Dermis blood vessel endothelial cell (primary cell): ENCODE measurements around the gene TRAK1. TPM values are rescaled to one million over a fixed set of nuclear protein-coding genes. Genes with fewer than 3 reads are reported as not detected.

Source experiments
- DNase-seq: peaks from one replicate; pipeline ENCODE4 v3.0.0; 2010
- total RNA-seq: library from RNA; depleted of rRNA; stranded (reverse); fragments of >200 nt; gene quantifications from 2 replicates; pipeline ENCODE4 v1.2.3, GENCODE V29; 2014

Gene TRAK1
- total RNA-seq, 1 donor from 2014 or later: 52.1 TPM

DNA sequence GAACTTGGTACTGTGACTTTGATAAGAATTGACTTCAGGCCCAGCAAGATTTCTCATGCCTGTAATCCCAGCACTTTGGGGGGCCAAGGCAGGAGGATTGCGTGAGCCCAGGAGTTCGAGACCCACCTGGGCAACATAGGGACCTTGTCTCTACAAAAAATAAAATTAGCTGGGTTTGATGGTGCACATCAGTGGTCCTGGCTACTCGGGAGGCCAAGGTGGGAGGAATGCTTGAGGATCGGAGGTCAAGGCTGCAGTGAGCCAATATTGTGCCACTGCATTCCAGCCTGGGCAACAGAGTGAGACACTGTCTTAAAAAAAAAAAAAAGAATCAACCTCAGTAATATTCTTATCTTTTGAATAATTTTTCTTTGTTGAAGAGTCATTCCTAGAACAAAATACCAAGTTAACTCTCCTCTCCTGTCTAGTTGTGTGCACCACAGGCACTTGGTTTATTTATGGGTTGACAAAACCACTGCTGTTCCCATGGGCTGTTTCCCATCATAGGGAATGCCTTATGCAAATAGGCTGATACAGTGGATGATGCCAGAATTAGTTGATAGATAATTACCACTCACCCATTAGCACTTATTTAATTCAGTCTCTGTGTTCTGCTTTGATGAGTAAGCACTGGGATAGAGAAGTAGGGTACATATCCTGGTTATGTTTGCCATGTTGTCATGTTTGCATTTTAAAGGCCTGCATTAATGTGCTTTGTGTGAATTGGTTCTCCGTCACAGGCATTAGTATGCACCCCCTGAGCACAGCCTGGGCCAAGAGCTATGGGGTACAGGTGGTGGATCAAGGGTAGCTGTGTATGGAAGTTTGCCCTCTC, 32.9 kb downstream of the TRAK1 start:
- DNase-seq: no peak

DNA sequence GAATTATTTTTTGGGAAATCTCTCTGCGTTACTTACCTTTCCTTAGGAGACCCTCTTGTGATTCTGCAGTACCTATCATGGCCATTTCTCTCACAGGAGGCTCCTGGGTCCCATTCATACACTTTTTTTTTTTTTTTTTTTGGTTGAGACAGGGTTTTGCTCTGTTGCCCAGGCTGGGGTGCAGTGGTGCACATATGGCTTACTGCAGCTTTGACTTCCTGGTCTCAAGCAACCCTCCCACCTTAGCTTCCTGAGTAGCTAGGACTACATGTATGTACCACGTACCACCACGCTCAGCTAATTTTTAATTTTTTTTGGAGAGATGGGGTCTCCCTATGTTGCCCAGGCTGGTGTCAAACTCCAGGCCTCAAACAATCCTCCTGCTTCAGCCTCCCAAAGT, 36.1 kb downstream of the TRAK1 start:
- DNase-seq: no peak

DNA sequence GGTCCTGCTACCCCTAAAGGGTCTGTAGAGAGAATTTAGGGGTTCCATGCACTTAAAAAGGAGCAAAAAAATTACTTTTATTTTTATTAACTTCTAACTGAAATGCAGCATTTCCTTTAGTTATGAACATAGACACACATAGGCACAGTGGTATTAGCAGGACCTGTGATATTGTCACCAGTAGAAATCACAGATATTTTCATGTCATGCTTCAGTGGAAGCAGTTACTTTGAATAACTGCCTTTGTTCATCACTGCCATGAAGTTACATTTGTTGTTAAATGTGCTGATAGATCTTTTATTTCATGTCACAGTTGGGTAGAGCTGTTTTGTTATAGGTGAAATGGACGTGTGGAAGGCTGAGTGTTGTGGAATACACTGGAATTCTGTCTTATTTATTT, 37.4 kb downstream of the TRAK1 start:
- DNase-seq: no peak

DNA sequence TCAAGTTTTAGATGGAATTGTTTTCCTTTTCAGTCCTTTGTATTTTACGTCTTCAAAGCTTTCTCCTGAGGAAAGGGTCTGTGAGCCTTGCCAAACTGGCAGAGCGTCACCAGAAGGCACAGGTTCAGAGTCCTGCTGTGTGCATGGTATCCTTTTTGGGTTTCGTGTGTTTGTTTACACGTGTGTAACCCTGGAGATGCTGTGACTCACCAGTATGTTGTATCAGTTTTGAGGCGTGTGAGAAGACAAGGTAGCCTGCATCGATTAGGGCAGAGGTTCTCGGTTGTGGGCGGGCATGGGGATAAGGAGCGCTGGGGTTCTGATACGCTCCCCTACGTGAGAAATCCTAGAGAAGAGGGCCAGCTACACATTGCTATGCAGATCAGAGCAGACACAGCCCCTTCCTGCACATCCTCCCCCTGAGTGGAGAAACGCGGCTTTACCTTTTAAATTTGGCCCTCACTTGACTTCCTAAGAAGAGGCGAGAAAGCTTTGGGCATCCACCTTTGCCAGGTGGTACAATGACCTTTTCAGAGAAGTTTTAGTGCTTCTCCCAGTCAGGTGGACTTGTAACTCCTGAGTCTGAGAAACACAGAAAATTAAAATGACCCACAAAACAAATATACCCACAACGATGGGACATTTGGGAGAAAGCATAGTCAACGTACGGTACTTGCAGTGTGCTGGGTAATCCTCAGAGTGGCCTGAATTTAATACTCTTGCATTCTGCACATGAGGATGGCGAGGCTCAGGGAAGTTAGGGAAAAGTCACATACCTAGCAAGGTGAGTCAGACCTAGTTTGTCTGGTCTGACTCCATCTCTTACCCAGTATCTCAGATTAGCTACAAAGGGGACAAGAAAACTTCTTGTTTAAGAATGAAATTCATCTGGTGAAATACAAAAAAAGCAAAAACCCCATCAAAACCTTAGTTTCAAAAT, 38.1 kb downstream of the TRAK1 start:
- peak; percentile 21 for DNase-seq

DNA sequence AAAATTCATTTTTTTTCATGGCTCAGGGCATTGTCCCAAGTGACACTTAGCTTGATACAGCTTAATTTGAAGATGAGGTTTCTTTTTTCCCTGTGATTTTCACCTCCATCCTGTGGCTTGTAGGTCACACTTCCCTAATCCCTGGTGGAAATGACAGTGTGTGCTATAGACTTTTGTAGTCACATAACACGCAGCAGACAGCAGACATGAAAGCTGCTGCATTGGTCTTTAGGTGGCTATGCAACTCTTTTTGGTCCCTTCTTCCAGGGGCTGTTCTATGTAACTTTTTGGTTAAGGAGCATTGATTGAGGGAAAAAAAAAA, 38.8 kb downstream of the TRAK1 start:
- DNase-seq: no peak

DNA sequence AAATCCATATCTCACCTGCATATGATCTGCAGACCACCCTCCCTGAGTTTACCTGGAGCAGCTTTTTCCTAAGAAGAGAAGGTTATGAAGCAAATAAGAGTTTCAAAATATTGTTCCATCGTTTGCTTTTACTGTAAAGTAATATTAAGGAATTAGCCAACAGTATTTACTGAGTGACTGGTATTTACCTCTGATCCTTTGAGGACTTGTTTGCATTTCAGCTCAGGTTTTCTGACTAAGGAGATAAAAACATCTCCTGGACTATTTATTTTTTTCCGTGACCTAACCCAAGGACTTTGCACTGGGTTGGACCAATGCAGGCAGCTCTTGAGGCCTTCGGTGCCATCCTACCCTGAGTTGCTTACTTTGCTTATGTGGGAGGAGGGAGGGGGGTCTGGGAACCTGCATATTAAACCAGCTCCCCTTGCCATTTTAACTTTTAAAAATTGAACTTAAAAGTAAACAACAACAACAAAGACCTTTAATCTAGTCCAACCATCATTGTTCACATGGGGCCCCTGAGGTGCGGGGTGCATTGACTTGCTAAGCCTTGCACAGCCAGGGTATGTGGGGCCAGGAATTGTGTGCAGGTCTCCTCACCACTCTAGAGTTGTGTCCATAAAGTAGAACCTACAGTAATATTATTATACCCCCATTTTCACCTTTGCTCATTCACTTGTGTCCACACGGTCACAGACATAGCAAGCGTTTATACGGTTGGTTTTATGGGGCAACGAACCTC, 39.3 kb downstream of the TRAK1 start:
- no peak for DNase-seq

DNA sequence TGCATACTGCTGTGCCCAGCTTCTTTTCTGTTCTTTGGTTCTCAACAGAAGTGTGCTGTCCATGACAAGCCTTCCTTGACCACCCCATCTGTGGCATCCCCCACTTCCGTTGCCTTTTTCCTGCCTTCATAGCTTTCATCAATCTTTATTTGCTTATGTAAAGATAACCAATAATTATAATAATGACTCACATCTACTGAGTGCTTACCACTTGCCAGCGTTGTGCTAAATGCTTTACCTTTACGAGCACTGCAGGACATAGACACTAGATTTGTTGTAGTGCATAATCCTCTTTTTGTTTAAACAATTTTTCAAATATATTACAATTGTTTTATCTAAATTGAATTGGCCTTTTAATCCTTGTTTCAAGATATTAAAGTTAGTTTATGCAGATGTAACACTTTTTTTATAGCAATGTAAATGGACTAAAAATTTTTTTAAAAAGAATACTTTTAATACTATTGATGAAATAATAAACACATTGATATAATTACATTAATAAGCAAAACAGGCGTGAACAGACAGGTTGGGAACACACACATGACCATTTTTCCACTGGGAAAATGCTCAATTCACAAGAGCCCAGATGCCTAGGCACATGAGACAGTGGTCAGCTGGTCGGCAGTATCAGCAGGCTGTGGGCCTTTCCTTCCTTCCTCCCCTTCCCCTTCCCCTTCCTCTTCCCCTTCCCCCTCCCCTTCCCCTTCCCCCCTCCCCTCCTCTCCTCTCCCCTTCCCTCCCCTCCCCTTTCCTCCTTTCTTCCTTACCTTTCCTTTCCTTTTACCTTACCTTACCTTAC, 42.5 kb downstream of the TRAK1 start:
- DNase-seq: no peak

DNA sequence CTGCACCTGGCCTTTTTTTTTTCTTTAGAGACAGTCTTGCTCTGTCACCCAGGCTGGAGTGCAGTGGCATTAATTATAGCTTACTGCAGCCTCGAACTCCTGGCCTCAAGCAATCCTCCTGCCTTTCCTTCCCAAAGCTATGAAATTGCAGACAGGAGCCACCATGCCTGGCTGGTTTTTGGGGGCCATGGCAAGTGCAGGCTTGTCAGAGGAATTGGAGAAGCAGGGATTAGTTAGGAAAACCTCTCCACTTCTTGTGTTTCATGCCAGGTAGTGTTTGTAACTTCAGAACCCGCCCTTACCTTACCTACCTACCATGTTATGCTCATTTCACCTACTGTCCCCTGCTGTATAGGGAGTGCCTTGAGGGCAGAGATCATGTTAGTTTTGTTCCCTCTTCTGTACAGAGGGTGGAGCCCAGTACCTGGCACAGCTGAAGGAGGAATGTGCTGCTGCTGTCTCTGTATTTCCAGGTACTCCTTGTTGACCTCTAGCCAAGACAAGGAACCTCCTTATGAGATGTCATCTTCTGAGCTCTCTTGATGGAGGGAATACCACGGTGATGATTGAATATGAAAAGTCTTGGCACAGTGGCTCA, 43.8 kb downstream of the TRAK1 start:
- DNase-seq: no peak

DNA sequence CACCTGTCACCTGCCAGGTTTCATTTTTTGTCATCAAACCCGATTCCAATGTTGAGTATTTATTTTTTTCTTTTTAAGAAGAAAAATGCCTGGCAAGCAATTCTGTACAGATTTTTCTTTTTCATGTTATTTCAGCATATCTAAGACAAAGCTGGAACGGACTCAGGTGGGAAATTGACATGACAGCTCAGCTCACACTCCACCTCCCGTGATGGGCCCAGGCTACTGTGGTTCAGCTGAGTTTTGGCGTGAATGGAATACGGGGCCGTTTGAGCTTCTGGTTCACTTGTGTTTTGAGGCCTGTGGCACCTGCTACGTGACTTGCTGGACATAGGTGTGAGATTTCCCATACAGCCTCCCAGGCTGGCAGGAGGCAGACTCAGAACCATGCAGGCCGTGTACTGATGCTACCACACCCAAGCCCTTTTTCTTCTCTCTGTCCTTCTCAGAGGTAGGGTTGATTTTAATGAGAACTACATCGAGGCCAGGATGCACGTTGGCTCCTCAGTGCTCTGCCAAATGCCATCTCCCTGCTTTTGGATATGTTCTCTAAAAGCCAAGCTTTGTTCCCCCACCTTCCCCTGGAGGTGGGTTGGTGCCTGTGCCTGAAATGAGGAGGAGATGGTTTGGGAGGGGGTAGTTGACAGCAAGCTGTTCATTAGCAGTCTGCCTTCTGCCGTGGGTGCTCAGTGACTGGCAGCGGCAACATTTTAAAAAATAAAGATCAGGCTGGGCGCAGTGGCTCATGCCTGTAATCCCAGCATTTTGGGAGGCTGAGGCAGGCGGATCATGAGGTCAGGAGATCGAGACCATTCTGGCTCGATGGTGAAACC, 48.7 kb downstream of the TRAK1 start:
- DNase-seq: no peak

DNA sequence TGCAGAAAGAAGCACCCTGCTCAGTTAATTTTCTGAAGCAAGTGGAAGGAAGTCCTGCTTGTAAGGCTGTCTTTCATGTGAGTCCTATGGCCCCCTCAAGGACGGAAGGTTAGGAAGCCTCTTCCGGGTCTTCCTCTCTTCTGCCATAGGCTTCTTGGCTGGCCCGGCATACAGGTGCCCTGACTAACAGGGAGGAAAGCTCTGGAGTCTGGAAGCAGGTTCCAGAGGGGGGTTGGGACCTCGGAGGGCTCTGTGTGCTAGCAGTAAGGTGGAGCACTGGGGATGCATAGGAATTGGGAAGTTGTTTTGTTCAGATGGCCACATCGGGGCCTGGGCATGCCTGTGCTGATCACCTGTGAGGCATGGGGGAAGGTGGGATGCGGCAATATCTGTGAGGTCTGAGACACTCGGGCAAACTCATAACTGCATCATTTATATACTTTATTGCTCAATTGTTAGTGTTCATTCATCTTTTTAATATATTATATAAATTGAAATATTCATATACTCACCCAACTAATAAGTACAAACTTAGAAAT, 49.6 kb downstream of the TRAK1 start:
- no peak for DNase-seq

DNA sequence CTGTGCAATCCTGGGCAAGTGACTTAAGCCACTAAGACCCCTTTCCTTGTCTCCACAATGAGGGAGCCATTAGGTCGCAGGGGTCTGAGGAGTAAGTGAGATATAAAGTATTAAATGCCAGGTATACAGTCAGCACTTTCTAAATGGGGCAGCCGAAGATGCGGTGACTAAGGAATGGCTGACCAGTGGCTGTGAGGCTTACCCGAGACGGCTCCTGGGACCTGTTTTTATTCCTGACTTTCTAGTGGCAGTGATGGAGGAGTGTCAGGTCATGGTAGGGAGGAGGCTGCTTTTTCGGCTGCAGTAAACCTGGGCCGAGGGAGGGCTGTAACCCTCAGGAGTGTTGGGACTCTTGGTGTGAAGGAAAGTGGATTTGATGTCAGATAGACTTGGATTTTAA, 52.3 kb downstream of the TRAK1 start:
- DNase-seq: no peak

DNA sequence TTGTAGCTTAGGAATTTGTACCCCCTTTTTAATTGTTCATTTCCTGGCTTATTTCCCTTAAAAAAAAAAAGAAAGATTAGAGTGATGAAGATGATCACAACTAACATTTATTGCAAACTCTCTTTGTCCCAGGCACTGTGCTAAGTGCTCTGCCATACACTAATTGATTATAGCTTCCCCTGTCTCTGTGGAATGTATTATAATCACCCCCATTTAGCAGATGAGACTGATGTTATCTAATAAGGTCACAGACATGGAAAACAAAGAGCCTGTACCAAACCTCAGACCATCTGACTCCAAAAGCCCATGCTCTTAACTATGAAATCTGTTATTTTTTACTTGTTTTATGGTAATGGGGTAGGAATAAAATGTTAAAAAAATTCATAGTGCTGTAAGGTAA, 53.1 kb downstream of the TRAK1 start:
- DNase-seq: no peak

DNA sequence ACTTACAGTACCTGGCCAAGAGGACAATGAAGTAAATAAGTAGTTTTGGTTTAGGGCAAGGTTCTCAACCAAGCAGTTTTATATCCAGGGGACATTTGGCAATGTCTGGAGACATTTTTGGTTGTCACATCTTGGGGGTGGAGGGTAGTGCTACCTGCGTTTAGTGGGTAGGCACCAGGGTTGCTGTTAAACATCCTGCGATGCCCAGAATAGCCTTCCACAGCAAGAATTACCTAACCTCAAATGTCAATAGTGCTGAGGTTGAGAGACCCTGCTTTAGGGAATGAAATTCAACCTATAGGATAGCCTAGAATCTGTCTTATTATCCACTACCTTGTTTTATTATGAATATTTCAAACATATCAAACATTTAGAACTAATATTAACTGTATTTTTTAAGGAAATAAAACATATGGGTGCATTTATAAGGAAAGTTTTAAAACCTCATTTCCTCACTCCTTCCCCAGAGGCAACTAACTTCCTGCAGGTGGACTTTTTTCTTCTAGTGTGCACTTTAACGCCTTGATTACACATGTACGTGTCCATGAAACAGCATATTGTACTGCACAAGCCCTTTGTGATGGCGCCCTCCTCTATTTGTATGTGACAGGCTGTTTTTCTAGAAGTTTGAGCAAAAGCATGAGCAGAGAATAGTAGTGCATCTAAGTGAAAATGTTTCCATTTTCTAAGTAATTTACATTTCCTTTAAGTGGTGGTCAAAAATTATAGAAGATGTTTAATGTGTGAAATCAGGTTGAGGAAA, 57.1 kb downstream of the TRAK1 start:
- no peak for DNase-seq

DNA sequence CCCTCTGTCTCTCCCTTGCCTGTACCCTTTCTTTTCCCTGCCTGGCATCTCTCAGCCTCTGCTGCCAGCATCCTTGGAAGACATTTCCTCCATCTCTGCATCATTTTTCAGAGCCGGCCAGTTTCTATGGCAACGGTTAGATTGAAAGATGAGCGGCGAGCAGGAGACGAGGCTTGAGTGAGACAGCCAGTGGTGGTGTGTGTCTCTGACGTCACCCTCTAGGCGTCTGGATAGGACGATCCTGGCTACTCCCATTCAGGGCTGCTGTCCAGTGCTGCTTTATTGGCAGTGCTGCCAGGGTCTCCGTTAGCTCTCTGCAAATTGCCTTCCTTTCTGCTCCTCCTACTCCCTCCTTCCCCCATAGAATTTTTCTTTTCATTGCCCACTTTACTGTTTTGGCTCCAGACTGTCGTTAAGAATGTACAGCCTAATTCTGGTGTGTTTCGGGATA, 57.9 kb downstream of the TRAK1 start:
- peak; percentile 67 for DNase-seq

DNA sequence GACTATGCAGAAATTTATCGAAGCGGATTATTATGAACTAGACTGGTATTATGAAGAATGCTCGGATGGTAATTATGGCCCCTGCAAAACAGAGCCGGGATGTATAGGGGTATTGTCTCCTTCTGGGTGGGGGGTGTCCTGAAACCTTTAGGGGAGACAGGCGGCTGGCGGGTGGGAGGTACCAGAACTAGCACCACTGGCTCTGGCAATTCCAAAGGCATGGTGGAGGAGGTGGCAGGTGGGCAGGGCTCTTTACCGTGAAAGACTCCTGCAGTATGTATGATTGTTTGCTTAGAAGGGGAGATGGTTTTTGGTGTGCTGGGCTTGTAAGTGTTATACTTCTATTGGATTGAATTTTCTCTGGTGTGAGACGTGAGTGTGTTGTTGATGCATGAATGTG, 58.4 kb downstream of the TRAK1 start:
- no peak for DNase-seq

DNA sequence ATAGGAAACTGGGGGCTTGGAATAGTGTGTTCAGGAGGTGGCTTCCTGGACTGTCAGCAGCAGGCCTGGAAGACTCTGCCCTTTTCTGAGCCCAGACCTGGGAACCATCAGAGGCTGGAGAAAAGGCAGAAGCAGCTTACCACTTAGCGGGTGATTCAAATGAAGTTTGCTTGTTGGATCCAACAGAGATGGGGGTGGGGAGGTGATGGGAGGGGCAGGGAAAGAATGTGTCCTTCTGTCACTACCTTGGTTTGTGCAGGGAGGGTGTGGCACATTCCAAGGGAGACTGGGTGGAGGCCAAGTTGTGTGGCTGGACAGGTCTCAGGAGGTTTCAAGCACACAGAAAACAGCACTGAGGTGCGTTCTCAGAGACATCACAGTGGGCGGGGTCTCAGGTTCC, 58.8 kb downstream of the TRAK1 start:
- no peak for DNase-seq

DNA sequence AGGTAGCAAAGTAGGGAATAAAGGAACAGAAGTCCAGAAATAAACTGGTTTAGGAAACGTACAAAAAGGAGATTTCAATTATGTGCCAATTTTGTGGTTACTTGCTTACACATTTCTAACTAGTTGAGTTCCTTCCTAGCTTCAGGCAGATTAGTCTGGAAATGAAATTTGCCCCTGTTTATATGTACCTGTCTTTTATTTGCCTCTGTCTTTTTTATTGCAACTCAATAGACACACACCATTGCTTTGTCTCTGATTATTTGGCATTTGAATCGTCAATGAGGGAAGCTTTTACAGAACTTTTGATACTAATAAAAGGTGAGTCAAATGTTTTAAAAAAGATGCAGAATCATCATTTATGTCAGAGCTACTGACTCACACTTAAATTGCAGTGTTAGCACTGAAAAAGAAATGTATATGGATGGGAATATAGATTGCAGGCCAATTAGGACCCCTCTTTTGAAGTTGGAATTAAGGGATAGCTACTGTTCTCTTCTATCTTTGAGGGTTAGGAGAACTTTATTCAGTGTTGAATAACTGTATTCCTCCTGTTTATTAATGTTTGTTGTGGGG, 60.5 kb downstream of the TRAK1 start:
- no peak for DNase-seq

DNA sequence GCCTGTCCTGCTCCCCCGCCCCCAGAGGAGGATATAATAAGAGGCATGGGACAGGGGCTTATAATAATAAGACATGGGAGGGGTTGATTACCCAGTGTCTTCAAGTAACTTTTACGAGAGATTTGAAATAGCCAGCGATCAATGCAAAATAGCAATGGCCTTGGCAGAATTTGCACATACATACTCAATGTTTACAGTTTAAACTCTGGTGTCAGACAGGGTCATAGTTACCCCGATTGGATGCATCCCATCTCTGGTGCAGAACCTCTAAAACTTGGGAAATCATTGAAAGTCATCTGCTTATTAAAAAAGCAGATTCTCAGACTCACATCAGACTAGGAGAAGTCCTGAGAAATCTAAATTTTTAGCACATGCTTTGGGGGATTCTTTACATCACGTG, 61.0 kb downstream of the TRAK1 start:
- no peak for DNase-seq

DNA sequence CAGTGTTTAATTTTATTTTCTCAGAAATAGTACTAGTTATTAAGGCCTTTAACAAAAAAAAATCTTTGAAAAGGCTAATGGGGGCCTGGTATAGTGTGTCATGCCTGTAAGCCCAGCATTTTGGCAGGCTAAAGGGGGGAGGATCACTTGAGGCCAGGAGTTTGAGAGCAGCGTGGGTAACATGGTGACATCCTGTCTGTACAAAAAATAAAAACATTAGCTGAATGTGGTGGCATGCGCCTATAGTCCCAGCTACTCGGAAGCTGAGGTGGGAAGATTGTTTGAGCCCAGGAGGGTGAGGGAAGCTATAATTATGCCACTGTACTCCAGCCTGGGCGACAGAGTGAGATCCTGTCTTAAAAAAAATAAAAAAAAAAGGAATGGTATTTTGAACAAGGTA, 61.9 kb downstream of the TRAK1 start:
- no peak for DNase-seq
